Embryonic facial prominence (tissue), 1 donor: Measurements from ENCODE around the gene RSL24D1.

Experiments
- DNase-seq: peaks from one replicate; pipeline ENCODE4 v3.0.0-alpha.2; 2016; ENCODE audit errors: extremely low spot score

RSL24D1 gene

GRCh38 chr15:55196458-55197361 is at the start of gene RSL24D1:
RSL24D1 (minus strand) TSS chr15:55196941; CDS start chr15:55196890, 51 bp downstream.
- peak; percentile 97 for DNase-seq

- DNase-seq, result no peak
Observed at GRCh38 chr15:55245059-55245458, 48.3 kb upstream of the RSL24D1 start.

DNA sequence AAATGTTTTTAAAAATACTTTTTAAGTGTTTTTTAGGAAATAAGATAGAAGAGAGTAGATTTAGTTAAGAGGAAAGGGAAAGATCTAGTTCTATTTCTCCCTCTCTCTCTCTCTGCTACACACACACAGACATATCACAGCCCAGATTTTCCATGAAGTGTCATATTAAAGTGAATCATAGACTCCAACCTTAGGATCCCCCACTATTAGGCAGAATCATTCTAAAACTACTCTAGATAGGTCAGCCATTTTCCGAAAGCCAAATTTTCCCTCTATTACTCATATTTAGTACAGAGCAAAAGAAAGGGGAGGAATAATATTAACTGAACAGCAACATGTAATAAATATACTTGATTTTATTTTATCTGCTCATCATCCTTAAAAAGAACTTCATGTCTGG is 45.1 kb upstream of the RSL24D1 start:
- no peak for DNase-seq

DNA sequence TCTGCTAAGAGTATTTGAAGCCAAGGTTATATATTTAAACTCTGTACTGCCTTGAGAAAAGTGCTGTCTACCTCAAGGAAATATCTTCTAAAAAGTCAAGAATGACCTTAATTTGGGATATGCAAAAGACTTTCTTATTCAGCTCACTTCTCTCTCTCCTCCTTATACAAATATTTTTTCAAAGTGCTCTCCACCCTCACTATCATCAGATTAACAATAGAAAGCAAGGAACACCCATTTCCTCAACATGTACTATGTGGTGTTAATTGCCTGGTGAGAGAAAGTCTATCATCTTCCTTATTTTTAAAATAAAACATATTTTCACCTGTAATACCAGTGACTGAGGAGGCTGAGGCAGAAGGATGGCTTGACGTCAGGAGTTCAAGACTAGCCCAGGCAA is 44.4 kb upstream of the RSL24D1 start:
- DNase-seq, result no peak

DNA sequence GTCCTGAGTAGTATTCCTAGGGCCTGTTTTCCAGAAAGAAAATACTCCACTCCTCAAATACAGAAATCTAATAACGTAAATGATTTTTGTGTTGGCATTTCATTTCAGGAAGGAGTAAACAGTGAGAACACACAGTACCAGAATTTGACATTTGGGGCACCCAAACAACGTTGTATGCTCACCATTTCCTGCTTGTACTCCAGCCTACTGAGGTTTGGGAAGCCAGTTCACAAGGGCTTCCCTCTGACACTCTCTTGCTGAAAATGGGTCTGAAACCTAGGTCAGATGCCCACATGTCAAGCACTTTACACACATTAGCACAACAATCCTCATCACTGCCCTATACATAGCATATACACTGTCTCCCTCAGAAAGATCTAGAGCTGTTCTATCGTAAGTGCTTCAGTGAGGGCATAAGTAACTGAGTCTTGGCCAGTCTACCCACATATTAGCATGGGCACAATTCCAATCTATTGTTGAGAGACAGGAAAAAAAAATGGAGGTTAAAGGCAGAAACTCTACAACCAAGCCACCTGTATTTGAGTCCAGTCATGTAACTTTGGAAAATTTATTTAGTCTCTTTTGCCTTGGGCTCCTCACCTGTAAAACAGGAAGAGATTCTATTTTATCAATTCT is 43.5 kb upstream of the RSL24D1 start:
- no peak for DNase-seq

DNA sequence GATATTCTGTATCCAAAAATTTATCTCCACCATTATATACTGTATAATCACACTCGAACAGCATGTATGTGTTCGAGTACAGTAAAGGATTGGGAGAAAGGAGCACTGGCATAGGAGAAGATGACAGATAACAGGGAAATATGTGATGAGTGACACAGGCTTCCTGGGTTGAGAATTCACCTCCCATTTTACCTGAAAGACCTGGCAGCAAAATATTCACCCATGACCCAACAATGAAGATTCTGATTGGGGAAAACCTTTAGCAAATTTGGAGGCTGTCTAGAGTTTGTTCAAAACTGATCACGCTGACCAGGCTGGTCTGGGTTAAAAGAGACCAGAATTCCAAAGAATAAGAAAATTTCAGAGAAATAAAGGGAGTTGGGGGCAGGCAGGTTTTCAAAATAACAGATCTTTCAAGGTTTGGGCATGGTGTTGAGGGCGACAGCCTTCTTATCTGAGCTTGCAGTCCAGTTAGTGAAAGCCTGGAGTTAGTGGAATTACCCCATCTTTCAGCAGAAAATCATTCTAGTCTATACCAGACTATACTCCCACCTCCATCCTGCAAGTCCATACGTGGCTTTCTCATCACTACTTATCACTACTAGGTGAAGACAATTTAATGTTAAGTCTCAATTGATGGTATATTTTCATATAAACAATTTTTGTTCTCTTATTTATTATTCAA is 42.8 kb upstream of the RSL24D1 start:
- no peak for DNase-seq

DNA sequence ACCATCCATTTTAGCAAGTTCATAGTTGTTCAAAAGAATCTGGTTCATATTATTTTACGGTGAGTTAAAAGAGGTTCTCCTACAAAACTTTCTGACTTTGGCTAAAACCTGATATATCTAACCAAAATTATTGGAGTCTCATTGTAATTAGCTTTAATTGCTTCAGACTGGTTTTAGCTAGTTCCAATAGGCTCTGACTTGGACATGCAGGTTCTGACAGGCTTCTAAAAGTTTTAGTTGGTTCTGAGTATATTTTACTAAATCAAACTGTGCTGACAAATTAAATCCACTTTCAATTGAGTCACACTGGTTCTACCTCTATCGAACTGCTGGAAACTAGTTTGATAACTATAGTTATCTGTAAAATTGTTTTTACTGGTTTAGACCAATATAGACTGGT is 42.1 kb upstream of the RSL24D1 start:
- no peak for DNase-seq

DNA sequence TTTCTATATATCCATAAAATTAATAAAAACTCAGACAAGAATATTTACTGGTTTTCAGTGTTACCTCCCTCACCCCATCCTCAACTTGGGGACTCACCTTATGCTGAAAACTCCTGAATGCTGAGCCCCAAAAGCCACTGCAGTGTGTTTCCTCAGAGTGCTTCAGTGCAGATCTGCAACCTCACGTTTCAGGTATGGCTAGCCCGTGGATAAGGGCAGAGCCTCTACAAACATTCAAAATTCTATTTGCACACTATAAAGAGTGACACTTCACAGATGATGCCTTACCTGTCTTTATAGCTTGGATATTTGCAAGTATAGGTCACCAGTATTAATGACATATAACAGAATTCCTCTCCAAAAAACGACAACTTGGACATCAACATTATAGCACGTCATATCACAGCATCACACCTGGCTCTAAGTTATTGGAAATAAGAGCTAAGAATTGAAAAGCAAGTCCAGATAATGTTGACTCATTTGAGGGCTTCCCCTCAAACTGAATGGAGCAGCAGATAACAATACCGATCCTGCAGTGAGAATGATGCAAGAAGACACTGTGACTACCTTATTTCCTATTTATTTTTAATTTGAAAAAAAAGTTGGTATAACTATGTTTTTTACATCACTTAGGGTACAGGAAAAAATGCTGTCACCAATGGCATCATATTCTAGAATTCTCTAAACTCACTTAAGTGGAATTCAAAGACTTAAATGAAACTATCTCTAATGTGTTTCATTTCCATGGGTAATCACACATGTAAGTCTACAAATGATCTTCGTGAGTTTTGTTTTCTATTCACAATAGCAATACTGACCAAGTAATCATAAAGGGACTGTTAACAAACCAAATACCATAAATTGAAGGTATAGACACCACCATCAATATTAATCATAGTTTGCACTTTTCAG is 40.7 kb upstream of the RSL24D1 start:
- no peak for DNase-seq

DNA sequence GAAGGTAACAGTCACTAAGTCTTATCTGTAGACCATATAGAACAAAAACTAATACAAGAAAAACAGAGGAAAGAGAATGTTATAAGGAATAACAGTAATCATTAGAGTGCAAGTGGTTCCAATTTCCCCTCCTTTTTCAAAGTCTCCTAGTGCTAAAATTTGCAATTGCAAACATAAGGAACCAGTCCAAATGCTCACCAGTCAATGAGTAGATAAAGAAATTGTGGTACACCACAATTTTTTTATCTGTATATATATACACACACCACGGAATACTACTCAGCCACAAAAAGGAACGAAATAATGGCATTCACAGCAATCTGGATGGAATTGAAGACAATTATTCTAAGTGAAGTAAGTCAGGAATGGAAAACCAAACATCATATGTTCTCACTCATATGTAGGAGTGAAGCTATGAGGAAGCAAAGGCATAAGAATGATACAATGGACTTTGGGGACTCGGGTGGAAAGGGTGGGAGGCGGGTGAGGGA is 38.9 kb upstream of the RSL24D1 start:
- DNase-seq, result no peak

- DNase-seq, result no peak
Observed at GRCh38 chr15:55234800-55235104, 38.0 kb upstream of the RSL24D1 start.

GRCh38 chr15:55234104-55234799 is 37.5 kb upstream of the RSL24D1 start:
- DNase-seq, result no peak

DNA sequence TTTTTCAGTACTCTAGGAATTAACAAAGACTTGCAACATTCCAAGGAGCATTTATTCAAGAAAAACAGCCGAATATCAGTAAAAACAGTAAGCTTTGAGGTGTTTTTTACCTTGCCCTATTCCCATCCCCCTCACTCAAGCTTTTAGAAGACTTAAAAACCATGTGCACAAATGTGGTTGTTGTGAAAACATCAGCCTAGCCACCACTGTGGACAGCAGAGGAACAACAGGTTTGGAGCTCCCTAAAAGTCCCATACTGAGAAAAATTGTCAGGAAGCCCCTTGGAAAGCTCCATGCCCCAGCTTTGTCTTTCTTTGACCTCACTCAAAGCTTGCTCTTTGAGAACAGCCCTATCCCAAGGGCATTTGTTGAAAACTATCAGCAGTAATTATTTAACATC is 34.7 kb upstream of the RSL24D1 start:
- no peak for DNase-seq

DNA sequence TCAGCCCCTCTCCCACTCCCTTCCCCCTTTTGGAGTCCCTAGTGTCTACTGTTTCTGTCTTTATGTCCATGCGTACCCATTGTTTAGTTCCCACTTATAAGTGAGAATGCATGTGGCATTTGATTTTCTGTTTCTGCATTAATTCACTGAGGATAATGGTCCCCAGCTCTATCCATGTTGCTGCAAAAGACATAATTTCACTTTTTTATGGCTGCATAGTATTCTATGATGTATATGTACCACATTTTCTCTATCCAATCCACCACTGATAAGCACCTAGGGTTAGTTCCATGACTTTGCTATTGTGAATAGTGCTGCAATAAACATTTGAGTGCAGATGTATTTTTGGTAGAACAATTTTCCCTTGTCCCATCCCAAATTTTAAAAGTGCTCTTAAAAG is 34.2 kb upstream of the RSL24D1 start:
- no peak for DNase-seq

DNA sequence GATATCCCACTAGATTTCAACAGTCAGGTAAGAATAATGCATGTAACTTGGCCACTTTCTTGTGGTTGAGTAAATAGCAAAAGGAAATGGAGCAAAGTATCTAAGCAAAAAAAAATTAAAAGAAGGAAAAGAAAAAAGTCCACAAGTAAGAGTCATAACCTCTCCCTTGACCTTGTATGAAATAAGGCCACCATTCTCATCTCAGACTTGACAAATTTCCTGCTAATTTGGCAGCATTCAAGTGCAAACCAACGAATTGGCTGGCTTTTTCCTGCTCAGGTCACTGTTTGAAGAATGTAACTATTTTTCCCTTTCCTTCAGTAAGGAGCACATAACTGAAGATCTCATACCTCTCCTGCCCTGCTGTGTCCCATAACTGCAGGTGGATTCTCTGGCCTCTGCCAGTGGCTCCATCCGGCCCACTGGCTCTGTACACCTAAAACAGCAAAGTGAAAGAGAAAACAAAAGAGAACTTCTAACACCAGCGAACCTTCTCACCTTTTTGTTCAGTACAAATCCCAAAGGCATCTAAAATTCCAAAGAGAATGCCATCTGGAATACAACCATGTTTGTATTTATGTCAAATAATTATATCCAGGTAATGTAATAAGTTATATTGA is 33.4 kb upstream of the RSL24D1 start:
- DNase-seq, result no peak

GRCh38 chr15:55226127-55226526 is 29.4 kb upstream of the RSL24D1 start:
- DNase-seq, result no peak

GRCh38 chr15:55224892-55225291 is 28.2 kb upstream of the RSL24D1 start:
- DNase-seq, result no peak

DNA sequence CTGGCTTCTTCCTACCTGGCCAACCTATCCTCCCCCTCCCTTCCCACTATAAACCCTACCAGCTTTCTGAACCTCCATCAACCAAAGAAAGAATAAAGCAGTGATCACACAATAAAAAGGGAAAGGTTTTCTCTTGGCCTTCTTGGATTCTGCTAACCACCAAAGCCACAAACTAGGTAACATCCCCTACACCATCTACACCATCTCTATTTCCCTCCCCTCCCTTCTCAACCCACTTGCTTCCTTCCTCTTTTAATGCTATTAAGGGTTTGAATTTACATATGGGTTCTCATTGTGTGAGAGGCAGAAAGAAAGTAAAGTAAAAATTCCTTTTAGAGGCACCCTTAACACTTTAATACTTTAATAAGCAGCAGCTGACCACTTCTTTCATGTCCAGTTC is 25.8 kb upstream of the RSL24D1 start:
- no peak for DNase-seq

- no peak for DNase-seq
Observed at GRCh38 chr15:55221090-55222011, 24.6 kb upstream of the RSL24D1 start.

DNA sequence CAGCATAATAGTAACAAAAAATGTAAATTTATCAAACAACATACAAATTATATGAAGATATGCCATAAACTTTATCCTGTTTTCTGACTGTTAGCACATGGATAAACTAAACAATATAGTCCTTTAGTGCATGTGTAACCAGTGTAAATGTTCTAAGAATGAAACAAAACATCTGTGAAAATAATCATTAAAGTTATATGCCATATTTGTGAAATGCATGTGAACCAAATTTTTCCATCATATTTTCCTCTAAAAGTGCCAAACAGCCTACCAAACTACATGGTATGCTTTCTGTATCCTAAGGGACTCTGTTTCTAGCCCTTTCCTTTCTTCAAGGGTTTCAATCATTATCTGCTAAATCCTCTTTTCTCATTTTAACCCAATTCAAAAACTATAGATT is 23.9 kb upstream of the RSL24D1 start:
- no peak for DNase-seq
